Testis (tissue), 2 donors: Measurements from ENCODE around the gene PRKCZ.

Source experiments
- POLR2A ChIP-seq: fragments of 450-650 bp; IDR thresholded peaks from one replicate; pipeline ENCODE4 v1.6.1; 2017; ENCODE audit warnings: antibody characterized with exemption, mild to moderate bottlenecking, moderate library complexity
- TF ChIP-seq, protein P1 (sequence below), 3 experiments: fragments of 450-650 bp in 2 of 3; fragments of 200-600 bp in 1 of 3; sonication (generic) in 1 of 3; IDR thresholded peaks; one replicate each; pipeline ENCODE4 v1.5.1; 2016 to 2019; ENCODE audit warnings: antibody characterized with exemption in 3 of 3, mild to moderate bottlenecking in 2 of 3, moderate library complexity in 1 of 3

DNA sequence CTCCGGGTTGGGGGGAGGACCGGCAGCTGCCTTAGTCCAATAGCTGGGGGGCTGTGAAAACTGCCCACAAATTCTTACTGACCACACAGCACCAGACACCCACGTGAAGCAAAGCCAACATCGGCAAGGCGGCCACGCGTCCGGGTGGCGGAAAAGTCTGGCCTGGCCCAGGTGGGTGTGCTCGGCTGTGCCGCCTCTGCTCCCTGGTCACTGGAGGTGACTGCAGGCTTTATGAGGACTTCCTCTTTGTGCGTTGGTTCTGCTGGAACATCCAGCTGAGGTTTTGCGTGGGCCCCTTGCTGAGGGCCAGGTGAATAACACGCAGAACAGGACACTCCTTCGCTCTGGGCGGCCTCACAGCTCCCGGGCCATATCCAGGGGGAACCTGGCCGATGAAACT, 108.9 kb downstream of the PRKCZ start:
- no peak for TF ChIP-seq POLR2A
- TF ChIP-seq, protein P1, sequence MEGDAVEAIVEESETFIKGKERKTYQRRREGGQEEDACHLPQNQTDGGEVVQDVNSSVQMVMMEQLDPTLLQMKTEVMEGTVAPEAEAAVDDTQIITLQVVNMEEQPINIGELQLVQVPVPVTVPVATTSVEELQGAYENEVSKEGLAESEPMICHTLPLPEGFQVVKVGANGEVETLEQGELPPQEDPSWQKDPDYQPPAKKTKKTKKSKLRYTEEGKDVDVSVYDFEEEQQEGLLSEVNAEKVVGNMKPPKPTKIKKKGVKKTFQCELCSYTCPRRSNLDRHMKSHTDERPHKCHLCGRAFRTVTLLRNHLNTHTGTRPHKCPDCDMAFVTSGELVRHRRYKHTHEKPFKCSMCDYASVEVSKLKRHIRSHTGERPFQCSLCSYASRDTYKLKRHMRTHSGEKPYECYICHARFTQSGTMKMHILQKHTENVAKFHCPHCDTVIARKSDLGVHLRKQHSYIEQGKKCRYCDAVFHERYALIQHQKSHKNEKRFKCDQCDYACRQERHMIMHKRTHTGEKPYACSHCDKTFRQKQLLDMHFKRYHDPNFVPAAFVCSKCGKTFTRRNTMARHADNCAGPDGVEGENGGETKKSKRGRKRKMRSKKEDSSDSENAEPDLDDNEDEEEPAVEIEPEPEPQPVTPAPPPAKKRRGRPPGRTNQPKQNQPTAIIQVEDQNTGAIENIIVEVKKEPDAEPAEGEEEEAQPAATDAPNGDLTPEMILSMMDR (IDR thresholded peaks at IDR 0.05) = no peak
